HG02571 (cell line): Measurements from ENCODE around the gene ACER3.
"Not testable (repeated sequence)": the region's sequence is repeated elsewhere in the genome, so short reads cannot be mapped to it uniquely, and the experiment has no call there.

Experiments
- ATAC-seq: cut with Tn5 transposase; IDR thresholded peaks from one replicate; pipeline ENCODE4 v1.9.1; 2021; ENCODE audit warnings: mild to moderate bottlenecking, moderate library complexity; ENCODE audit not compliant: unreplicated experiment

The ACER3 gene

DNA sequence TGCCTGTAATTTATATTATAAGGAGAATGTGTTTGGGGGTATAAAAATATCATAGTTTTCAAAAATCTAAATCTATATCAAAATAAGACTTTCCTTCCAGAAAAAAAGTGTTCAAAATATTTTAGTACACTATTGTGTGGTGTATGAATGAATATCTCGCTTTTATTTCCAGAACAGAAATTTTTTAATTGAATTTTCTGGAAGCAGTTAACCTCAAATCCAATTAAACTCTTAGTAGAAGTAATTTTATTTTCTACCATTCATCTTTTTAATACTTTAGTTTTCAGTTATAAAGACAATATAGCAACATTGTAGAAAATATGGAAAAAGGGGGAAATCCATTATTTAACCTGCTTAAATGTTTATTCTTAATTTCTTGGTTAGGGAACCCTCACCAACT, 58.7 kb downstream of the ACER3 start:
- no peak for ATAC-seq

DNA sequence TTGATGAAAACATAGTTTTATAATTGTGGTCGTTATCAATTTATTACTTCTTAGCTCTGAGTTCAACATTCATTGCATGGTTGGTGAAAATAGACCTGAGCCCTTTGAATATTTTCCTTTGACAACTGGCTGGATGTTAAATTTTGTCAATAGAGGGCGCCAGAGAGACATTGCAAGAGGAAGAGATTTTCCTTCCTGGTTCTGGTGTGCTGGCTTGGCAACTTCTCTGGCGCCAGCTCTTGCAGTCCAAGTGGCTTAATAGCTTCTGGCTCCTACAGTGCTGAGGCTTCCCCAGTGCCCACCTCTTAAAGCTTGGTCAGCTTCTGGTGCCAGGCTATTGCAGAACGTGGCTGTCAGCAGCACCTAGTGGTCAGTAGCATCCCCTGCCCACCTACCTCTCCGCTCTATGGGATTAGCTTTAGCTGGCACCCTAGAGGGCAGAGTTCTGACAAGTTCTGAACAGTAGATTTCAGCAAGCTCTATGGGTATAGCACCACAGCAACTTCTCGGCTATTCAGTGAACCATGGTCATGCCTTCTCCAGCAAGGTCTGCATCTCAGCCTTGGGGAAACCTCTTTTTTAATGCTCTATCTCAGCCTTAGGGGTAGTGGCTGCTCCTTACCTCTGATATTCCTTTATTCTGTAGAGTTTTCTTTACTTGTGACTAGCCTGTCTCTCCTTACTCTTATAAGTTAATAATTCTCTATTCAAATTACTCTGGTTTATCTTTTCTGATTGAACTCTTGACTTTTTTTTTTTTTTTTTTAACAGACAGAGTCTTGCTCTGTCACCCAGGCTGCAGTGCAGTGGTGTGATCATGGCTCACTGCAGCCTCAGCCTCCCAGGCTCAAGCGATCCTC, 59.4 kb downstream of the ACER3 start:
- ATAC-seq: no peak

DNA sequence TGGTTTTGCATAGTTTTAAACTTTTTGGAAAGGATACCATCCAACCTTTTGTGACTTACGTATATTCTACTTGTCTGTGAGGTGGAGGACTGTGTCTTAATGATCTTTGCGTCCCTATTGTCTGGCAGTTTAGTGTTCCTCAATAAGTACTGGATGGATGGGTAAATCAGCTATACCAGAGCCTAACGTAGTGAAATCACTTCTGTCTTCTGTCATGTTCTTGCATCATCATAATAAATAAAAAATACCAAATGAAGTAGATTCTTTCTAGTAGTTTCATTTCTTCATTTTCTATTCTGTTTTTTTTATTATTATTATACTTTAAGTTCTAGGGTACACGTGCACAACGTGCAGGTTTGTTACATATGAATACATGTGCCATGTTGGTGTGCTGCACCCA, 66.4 kb downstream of the ACER3 start:
- ATAC-seq: no peak

DNA sequence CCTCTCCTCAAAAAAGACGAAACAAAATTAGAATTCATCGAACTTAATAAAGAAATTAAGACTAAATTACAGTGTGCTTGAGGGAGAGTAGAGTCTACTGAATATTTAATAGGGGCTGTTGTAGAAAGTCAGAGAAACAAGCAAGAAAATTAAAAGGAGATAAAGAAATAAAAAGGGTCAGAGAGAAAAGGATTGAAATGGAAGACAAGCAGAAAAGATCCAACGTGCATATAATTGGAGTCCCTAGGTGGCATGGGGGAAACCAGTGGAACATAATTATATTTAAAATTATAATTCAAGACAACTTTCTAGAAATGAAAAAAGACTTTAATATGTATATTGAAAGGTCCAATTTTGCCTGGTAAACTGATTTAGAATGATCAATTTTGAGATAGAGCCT, 74.3 kb downstream of the ACER3 start:
- no peak for ATAC-seq

DNA sequence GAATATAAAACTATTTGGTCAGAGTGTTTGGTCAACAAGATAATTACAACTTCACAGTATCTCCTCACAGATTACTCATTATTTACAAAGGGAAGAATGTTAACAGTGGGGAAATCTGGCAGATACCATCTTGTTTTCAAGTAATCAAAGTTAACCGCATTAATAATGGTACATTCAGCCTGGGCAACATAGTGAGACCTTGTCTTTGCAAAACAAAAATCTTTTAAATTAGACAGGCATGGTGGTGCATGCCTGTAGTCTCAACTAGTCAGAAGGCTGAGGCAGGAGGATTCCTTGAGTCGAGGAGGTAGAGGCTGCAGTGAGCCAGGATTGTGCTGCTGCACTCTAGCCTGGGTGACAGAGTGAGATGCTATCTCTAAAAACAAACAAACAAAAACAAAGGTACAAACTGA, 78.5 kb downstream of the ACER3 start:
- no peak for ATAC-seq

DNA sequence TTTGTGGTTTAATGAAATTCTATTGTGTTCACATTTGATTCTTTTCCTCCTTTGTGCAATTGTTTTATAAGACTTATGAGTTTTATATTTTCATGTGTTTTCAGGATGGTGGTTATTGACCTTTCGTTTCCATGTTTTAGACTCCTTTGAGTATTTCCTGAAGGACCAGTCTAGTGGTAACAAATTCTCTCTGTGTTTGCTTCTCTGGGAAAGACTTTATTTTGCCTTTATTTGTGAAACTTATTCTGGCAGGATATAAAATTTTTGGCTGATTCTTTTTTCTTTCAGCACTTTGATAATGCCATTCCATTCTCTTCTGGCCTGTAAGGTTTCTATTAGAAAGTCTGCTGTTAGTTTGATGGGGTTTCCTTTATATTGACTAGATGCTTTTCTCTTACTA, 83.5 kb downstream of the ACER3 start:
- ATAC-seq: no peak

DNA sequence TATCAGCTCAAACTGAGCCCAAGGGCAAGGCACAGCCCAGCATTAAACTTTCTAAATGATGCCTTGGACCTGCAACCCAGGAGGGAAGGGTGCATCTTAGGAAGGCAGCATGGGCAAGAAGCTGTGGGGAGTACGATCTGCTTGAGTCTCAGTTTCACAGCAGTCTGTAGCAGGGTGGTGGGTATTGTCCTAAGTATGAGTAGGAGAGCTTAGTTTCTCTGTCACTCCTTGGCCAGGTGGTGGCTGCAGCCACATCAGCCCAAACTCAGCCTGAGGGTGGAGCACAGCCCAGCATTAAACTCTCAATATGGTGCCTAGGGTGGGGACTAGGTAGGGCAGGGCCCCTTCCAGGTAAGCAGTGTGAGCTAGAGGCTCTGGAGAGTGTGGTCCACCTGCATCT, 85.5 kb downstream of the ACER3 start:
- ATAC-seq: no peak

DNA sequence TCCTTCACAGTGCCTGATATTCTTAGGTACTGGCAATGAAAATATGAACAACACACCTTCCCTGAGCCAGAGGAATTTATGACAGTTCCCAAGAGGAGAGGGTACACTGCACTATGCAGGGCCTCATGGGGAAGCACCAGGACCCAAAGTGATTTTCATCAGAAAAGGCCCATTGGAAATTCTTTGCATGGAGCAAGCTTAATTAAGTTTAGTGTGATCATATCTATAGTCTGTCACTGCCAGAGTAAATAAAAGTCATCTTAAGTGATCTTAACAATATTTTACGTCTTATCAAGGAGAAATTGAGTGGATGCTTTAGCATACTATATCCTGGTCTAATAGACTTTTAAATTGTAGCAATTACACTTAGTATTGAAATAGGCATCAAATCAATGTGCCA, 86.5 kb downstream of the ACER3 start:
- no peak for ATAC-seq

DNA sequence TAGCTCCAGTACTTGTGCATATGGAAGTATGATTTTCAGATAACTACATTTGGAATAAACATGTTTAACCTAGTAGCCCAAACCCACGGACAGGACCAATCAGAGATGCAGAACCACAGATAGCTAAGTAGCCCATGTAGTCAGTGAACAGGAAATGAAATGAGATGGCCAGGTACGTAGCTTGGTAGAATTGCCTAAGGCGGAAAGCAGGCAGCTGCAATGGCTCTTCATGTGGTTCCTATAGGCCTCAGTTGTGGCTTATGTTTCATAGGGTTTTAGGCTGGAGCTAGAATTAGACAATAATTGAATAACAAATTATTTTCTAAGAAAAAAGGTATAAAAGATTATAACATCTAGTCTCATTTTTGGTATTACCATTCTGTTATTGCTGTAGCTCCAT, 87.1 kb downstream of the ACER3 start:
- ATAC-seq: no peak

DNA sequence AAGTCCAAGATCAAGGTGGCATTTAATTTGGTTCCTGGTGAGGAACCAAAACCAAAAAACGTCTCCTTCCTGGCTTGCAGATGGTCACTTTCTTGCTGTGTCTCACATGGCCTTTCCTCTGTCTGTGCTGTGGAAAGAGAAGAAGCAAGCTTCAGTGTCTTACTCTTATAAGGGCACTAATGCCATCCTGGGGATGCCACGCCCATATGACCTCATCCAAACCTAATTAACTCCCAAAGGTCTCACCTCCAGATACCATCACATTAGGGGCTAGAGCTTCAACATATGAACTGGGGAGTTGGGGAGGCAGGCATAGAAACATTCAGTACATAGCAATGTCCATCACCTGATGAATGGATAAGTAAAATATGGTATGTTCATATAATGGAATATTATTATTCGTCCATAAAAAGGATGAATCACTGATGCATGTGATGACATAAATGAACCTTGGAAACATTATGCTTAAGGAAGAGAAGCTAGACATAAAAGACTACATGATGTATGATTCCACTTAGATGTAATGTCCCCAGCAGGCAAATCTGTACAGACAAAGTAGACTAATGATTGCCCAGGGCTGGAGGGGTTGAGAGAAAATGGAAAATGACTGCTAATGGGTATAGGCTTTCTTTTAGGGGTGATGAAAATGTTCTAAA, 94.9 kb downstream of the ACER3 start:
- ATAC-seq: no peak

DNA sequence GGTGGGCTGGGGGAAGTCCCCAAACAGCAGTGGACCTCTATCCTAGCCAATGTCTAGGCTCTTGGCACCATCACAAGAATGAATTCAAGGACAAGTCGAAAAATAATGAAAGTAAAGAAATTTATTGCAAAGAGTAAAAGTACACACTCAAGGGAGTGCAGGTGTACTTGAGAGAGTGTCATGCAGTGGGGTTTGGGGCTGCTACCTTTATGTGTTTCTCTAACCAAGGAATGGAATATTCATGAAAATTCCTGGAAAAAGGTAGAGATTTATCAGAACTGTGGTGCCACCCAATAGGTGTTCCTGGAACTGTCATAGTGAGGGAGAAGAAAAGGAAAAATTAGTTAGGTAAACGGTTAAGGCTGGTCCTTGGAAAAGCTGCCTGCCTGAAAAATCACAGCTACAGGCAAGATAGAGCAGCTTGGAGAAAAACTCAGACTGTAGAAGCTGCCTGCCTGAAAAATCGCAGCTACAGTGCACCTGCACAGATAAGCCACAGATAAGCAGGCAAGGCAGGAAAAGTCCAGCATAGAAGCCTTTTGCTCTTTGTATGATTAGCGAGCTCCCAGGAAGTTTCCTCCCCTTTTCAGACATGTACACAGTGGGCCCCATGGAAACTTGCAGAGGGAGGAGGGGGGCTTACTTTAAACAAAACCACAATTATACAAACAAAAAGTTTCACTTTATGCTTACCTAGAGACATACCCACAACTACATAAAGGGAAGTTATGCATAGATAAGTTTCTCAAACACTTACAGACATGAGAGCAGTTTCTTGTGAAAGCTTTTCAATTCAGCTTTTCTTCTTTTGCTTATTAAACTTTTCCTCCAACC, 102.1 kb downstream of the ACER3 start:
- no peak for ATAC-seq

DNA sequence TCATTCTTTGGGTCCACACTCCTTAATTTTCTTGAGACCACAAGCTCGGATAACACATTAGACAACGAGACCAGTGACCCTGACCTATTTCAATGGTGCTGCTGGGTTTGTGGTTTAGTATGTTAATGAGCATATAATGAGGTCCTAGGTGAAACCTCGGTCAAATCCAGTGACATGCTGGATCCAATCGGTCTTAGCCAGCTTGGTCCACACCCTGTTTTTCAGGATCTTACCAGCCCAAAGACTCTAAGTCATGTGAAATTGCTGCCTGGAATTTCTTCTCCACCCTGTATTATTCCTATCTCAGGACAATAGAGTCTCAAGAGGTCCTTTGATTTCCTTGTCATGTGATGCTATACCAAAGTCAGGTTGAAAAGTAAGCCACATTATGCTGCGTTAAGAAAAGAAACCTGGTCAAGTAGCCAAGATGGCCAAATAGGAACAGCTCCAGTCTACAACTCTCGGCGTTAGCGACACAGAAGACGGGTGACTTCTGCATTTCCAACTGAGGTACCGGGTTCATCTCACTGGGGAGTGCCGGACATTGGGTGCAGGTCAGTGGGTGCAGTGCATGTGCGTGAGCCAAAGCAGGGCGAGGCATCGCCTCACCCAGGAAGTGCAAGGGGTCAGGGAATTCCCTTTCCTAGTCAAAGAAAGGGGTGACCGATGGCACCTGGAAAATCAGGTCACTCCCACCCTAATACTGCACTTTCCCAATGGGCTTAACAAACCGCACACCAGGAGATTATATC, 102.9 kb downstream of the ACER3 start:
- ATAC-seq: not testable (repeated sequence)

DNA sequence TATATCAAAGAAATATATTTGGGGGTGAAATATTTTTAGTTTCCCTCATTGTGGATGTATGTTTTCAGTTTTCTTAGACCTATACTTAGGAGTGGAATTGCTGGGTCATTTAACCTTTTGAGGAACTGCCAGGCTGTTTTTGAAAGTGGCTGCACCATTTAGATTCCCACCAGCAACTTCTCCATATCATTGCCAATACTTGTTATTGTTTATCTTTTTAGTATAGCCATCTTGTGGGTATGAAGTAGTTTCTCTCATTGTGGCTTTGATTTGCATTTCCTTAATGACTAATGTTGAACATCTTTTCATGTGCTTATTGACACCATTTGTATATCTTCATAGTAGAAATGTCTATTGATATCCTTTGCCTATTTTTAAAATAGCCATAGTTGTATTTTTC, 111.3 kb downstream of the ACER3 start:
- no peak for ATAC-seq

DNA sequence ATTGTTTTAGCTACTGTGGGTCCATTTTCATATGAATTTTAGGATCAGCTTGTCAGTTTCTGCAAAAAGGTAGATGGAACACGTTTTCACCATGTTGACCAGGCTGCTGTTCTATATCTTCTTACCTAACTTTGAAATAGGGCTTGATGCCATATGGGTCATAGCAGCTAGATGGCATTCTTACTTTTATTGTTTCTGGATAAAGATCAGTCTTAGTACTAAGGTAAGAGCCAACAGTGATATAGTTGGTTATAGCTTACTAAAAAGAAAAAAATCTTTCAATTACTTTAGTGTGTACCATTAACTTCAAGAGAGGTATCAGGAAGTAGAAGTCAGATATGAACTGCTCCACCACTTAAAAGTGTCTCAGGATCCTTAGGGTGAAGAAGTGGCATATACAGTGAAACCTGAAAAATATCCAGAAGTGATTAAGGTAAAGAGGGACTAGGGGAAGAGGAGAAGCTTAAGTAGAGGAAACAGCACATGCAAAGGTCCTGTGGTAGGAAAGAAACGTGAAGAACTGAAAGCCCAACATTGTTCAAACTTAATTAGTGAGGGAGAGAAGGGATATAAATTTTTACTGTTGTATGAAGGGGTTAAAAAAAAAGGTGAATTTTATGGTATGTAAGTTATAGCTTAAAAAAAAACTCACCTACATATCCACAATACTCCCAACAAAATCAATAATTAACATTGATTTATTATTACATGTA, 113.6 kb downstream of the ACER3 start:
- ATAC-seq: no peak

DNA sequence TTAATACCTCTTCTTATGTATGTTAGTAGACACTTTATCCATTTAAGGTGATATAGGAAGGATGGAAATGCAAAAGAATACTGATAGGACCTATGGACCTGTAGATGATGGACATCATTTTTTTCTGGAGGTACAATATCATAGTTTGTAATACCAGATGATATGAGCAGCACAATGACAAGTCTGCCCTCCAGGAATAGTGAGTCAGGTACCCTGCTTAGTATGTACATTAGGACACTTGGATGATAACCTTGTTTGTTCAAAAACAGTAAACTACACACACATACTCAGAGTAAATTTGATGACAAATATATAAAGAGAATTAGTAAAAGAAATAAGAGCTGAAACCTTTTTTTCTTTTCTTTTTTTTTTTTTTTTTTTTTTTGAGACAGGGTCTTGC, 114.8 kb downstream of the ACER3 start:
- no peak for ATAC-seq

DNA sequence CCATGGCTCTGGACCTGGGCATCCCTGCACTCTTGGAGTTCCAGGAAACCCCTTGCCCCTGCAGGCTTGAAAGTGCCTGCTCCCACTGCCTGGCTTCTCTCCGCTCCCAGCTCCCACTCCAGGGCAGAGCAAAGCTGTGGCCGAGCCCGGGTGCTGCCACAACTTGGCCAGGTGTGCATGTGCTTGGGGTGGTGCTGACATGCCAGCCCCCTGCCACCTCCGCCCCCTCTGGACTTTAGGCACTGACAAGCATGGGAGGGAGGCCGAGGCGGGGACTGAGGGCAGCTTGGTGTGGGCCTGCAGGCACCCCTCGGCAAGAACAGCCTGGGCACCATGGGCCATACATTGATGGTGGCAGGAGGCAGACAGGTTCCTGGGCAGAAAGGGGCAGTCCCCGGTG, 117.1 kb downstream of the ACER3 start:
- no peak for ATAC-seq

DNA sequence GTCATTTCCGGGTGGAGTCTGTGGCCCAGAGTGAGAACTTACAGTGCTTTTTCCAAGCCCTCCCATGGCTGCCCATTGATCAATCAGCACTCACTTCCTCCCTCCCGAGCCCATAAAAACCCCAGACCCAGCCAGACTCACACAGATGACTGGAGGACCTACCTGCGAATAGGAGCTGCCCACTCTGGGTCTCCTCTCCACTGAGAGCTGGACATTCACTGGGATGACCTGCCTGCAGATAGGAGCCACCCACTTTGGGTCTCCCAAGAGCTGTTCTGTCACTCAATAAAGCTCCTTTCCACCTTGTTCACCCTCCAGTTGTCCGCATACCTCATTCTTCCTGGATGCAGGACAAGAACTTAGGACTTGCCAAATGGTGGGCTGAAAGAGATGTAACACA, 117.5 kb downstream of the ACER3 start:
- ATAC-seq: no peak

DNA sequence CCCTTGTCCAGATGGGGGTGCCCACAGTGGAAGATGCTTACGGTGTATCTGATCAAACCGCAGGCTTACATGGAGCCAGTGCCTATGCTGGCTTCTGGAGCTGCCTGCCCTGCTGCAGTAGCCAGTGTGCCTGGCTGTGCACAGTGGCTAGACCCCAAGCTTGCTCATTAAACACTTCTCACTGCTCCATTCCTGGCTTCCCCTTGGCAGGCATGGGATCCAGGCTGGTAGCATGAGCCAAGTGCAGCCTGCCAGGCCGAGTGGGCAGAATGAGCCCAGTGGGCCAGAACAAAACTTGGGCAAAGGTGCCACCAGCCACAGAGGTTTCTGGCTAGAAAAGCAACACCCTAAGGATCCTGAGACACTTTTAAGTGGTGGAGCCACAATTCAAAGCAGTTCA, 118.1 kb downstream of the ACER3 start:
- no peak for ATAC-seq

DNA sequence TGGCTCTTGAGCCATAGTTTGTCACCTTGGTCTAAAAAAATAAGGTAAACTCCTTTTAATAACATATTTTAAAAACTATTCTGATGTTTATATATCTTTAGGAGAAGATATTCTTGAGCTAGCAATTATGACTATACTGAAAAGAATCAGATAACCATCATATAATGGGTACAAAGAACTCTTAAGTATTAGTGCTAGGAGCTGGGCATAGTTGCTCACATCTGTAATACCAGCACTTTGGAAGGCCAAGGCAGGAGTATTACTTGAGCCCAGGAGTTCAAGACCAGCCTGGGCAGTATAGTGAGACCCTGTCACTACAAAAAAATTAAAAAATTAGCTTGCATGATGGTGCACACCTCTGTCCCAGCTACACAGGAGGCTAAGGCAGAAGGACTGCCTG, 119.5 kb downstream of the ACER3 start:
- ATAC-seq: no peak

DNA sequence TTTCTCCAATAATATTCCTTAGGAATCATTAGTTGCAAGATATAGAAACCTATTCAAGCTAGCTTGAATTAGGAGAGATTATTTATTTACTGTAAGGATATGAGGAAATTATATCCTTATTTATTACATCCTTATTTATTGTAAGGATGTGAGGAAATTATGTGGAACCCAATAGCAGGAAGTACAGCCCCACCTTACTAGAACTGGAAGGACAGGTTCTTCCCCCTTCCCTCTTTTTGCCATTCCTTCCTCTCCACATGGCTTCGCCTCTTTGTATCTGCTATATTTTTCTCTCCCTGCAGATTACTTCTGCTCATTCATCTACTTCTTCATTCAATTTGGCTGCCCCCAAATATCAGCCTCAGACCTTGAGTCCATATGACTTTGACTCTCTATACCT, 124.0 kb downstream of the ACER3 start:
- ATAC-seq: no peak
